RWPE2 (cell line): ENCODE data around the gene POU2F1.

ENCODE experiments used
- ATAC-seq: fragments of 200-7000 bp; cut with Tn5 transposase; 3 replicates; pipeline ENCODE4 v1.9.1; 2021; ENCODE audit warnings: low read depth
- DNase-seq: peaks from one replicate; pipeline ENCODE4 v3.0.0-alpha.2; 2020; ENCODE audit warnings: low spot score
- H3K27ac ChIP-seq: fragments of 450-650 bp; 2 replicates; pipeline ENCODE4 v1.5.1; 2017; ENCODE audit warnings: mild to moderate bottlenecking; ENCODE audit not compliant: poor library complexity, severe bottlenecking
- H3K27me3 ChIP-seq: fragments of 250-450 bp; sonication (Bioruptor Pico); 2 replicates; pipeline ENCODE4 v1.5.1; 2021; ENCODE audit warnings: mild to moderate bottlenecking, moderate library complexity; ENCODE audit not compliant: insufficient read depth, poor library complexity, severe bottlenecking
- H3K36me3 ChIP-seq: fragments of 250-450 bp; sonication (Bioruptor Pico); 2 replicates; pipeline ENCODE4 v1.5.1; 2020; ENCODE audit warnings: low read depth, mild to moderate bottlenecking, moderate library complexity
- H3K4me1 ChIP-seq: fragments of 250-450 bp; sonication (Bioruptor Pico); 2 replicates; pipeline ENCODE4 v1.5.1; 2021; ENCODE audit warnings: mild to moderate bottlenecking, moderate library complexity; ENCODE audit not compliant: insufficient read depth, poor library complexity, severe bottlenecking
- H3K4me3 ChIP-seq: fragments of 250-450 bp; sonication (Bioruptor Pico); 2 replicates; pipeline ENCODE4 v1.5.1; 2021; ENCODE audit warnings: mild to moderate bottlenecking, moderate library complexity; ENCODE audit not compliant: severe bottlenecking
- H3K9me3 ChIP-seq: fragments of 250-450 bp; sonication (Bioruptor Pico); 2 replicates; pipeline ENCODE4 v1.5.1; 2021; ENCODE audit warnings: mild to moderate bottlenecking, moderate library complexity; ENCODE audit not compliant: severe bottlenecking
- TF ChIP-seq, protein P1 (sequence below): fragments of 450-650 bp; IDR thresholded peaks from one replicate; pipeline ENCODE4 v1.5.1; 2017; ENCODE audit warnings: mild to moderate bottlenecking, moderate library complexity; ENCODE audit not compliant: poor library complexity, severe bottlenecking

Gene POU2F1

GRCh38 chr1:167288390-167289074 is 67.8 kb downstream of the POU2F1 start:
- Histone ChIP-seq H3K9me3 (no peaks in the 10 kb centered on the region), H3K4me3 (no peak overlapping the region), H3K27me3 (no peaks in the 10 kb centered on the region), H3K27ac (no peak overlapping the region), H3K36me3 (no peaks in the 10 kb centered on the region), H3K4me1 (no peaks in the 10 kb centered on the region)
- ATAC-seq (no peak), DNase-seq (no peak)
- TF ChIP-seq, protein P1, sequence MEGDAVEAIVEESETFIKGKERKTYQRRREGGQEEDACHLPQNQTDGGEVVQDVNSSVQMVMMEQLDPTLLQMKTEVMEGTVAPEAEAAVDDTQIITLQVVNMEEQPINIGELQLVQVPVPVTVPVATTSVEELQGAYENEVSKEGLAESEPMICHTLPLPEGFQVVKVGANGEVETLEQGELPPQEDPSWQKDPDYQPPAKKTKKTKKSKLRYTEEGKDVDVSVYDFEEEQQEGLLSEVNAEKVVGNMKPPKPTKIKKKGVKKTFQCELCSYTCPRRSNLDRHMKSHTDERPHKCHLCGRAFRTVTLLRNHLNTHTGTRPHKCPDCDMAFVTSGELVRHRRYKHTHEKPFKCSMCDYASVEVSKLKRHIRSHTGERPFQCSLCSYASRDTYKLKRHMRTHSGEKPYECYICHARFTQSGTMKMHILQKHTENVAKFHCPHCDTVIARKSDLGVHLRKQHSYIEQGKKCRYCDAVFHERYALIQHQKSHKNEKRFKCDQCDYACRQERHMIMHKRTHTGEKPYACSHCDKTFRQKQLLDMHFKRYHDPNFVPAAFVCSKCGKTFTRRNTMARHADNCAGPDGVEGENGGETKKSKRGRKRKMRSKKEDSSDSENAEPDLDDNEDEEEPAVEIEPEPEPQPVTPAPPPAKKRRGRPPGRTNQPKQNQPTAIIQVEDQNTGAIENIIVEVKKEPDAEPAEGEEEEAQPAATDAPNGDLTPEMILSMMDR = no peak

GRCh38 chr1:167289075-167289442 is 68.4 kb downstream of the POU2F1 start:
- H3K4me1 ChIP-seq = no peaks in the 10 kb centered on the region
- no peaks in the 10 kb centered on the region for H3K36me3 ChIP-seq
- no peaks in the 10 kb centered on the region for H3K27me3 ChIP-seq
- ATAC-seq (no peak), DNase-seq (no peak)
- no peak overlapping the region for H3K27ac ChIP-seq
- H3K9me3 ChIP-seq = no peaks in the 10 kb centered on the region
- no peak overlapping the region for H3K4me3 ChIP-seq
- TF ChIP-seq, protein P1 = no peak

GRCh38 chr1:167289966-167290365 is 69.3 kb downstream of the POU2F1 start:
- ATAC-seq = no peak
- no peaks in the 10 kb centered on the region for H3K4me1 ChIP-seq

DNA sequence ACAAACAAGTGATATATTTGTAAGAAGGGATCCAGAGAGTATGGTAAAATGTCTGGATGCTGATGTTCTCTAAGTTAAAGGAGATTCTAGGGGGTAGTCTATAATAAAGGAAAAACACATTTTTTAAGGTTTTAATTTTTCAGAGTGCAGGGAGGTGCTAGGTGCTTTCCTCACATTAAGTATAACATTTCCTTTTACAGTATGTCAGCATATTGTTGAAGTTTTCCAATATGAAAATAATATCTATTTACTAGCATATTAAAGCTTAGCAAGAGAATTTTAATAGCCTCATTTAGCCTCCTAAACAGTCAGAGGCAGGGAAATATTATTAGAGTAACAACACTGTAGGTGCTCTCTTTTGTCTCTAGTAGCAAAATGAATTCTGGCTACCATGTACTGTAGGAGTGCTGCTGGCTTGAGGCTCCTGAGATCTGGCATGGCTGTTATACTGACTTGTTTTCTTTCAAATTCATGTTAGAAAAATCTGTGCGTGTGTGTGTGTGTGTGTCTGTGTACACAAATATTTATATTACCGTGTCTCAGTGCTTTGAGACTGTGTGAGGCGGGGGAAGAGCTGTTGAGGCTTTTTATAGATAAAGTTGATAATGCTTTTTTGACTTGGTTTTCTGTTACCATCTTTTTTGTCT is 71.0 kb downstream of the POU2F1 start:
- TF ChIP-seq, protein P1 = no peak
- Histone ChIP-seq H3K27ac (no peak overlapping the region), H3K9me3 (no peaks in the 10 kb centered on the region), H3K27me3 (no peaks in the 10 kb centered on the region), H3K4me3 (no peak overlapping the region), H3K4me1 (no peaks in the 10 kb centered on the region), H3K36me3 (no peaks in the 10 kb centered on the region)
- ATAC-seq (no peak), DNase-seq (no peak)

More at GRCh38 chr1:167289966-167290365, 69.3 kb downstream of the POU2F1 start:
- H3K36me3 ChIP-seq = no peaks in the 10 kb centered on the region
- TF ChIP-seq, protein P1 = no peak
- H3K9me3 ChIP-seq = no peaks in the 10 kb centered on the region
- no peaks in the 10 kb centered on the region for H3K27me3 ChIP-seq
- no peak for DNase-seq
- H3K27ac ChIP-seq = no peak overlapping the region
- no peak overlapping the region for H3K4me3 ChIP-seq

GRCh38 chr1:167292216-167292615 is 71.5 kb downstream of the POU2F1 start:
- Histone ChIP-seq H3K4me3 (no peak overlapping the region), H3K9me3 (no peaks in the 10 kb centered on the region), H3K27me3 (no peaks in the 10 kb centered on the region), H3K4me1 (no peaks in the 10 kb centered on the region), H3K27ac (no peak overlapping the region), H3K36me3 (no peaks in the 10 kb centered on the region)
- ATAC-seq (no peak), DNase-seq (no peak)
- TF ChIP-seq, protein P1 = no peak
